Colon (tissue), 2 donors: ENCODE measurements around the gene LEFTY1.
"Not testable (repeated sequence)": the region's sequence is repeated elsewhere in the genome, so short reads cannot be mapped to it uniquely, and the experiment has no call there.

Source experiments
- FAIRE-seq: peaks from 2 replicates; lab custom pipeline; 2012; peaks lifted over from hg19 to GRCh38; lab: Jason Lieb, UNC
- donor health status: control.
- donor health status: control.

Gene LEFTY1

GRCh38 chr1:225888898-225889601, at the start of gene LEFTY1:
TSS of gene LEFTY1 (minus strand) at chr1:225889146. CDS start at chr1:225889066, 80 bp downstream.
- no peak for FAIRE-seq

- FAIRE-seq, result no peak
These were observed 48.4 kb upstream of the LEFTY1 start for GRCh38 chr1:225937048-225937968.

- FAIRE-seq, result no peak
These were observed 47.6 kb upstream of the LEFTY1 start for GRCh38 chr1:225936523-225936922.

GRCh38 chr1:225936086-225936485, 47.1 kb upstream of the LEFTY1 start:
- not testable (repeated sequence) for FAIRE-seq

- FAIRE-seq, result no peak
These were observed 45.8 kb upstream of the LEFTY1 start for GRCh38 chr1:225934711-225935110.

DNA sequence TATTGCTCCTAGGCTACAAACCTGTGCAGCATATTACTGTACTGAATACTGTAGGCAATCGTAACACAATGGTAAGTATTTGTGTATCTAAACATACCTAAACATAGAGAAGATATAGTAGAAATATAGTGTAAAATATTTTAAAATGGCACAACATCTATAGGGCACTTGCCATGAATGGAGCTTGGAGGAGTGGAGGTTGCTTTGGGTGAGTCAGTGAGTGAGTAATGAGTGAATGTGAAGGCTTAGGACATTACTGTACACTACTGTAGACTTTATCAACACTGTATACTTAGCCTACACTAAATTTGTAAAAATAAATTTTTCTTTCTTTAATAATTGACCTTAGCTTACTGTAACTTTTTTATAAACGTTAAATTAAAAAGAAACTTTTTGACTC, 44.1 kb upstream of the LEFTY1 start:
- no peak for FAIRE-seq

DNA sequence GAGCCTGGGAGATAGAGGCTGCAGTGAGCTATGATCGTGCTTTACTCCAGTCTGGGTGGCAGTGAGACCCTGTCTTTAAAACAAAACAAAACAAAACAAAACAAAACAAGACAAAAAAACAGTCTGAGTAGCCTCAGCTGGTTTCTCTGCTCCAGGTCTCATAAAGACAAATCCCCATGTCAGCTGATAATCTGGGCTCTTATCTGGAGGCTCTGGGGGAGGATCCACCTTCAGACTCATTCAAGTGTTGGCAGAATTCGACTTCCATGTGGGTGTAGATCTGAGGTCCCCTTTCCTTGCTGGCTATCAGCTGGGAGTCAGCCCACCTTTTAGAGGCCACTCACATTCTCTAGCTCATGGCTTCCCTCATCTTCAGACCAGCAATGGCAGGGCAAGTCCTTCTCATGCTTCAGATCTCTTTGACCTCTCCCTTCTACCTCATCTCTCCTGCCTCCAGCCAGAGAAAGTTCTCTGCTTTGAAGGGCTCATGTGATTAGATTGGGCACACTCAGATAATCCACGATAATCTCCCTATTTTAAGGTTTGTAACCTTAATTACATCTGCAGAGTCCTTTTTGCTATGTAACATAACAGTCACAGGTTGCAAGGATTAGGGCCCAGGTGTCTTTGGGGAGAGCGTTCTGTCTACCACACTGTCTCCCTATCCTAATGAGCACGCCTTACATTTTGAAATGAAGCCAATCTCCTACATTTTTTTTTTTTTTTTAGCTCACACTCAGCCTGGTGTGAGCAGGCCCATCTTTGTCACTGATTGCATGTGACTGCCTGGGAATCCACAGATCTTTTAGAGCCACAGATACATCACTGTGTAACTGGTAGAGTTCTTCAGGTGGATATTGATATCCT, 42.6 kb upstream of the LEFTY1 start:
- FAIRE-seq, result no peak

DNA sequence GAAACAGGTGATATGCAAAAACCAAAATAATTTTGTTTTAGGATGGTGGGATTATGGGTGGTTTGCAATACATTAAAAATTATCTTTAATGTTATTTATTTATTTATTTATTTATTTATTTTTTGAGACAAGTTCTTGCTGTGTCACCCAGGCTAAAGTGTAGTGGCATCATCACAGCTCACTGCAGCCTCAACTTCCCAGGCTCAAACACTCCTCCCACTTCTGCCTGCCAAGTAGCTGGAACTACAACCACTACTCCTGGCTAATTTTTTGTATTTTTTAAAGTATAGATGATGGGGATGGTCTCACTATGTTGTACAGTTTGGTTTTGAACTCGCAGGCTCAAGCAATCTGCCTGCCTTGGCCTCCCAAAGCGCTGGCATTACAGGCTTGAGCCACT, 41.6 kb upstream of the LEFTY1 start:
- FAIRE-seq, result no peak

- FAIRE-seq, result not testable (repeated sequence)
These were observed 40.5 kb upstream of the LEFTY1 start for GRCh38 chr1:225929462-225929861.

- no peak for FAIRE-seq
These were observed 39.5 kb upstream of the LEFTY1 start for GRCh38 chr1:225928186-225929175.

DNA sequence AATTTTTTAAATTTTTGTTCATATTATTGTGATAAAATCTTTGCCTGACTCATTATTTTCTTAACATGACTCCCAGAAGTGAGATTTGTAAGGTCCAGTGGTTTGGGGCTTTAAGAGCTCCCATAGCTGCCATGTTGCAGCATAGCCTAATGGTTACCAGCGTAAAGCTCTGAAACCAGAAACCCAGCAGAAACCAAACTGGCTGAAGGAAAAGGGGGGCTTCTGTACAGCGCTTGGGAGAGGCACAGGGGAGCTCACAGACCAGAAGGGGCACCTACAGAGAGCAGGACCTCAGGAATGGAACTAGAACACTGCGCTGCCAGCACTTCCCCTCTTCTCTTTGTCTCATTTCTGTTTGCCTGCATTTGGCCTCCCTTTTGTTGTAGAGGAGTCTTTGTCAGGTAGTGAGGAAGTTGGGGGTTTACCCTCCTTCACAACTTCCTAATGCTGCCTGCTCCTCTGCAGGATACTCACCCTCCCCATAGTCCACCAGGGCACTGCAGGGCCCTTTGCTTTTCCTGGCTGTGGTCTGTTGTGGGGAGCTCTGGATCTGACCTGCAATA, 37.7 kb upstream of the LEFTY1 start:
- FAIRE-seq, result no peak

DNA sequence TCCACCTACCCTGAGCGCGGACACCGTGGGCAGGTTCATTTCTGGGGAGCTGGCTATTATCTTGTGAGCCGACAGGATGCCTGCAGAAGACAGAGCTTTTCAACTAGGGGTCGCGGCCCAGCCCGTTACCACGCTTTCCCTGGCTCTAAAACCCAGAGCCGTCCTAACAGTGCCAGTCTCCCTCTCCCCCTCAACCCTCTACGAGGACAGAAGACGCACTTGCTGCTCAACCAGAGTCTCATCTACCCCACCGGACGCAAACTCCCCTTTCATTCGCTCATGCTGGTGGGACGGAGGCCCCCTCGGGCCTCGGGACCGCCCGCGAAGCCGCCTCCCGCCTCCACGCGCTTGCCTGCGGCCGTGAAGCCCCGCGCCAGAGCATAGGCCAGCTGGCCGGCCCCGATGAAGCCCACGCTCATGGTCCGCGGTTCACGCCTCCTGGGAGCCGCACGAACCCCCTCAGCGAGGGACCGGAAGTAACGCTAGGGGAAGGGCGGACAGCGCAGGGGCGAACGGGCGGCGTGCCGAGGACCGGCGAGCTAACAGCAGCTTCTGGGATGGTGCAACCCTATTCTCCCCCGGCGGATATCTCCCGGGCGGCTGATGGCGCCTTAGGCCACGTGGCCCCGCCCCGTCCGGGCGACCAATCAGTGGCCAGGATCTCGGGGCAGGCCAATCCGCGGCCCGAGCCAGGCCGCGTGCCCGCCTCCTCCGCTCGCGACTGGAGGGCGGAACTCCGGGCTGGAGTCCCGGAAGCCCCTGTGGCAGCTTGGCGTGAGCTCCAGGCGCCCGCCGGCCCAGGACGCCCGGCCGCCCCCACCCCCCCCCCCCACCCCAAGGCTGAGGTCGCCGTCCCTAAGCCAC, 35.0 kb upstream of the LEFTY1 start, which contains the start of gene PYCR2:
Gene PYCR2 (minus strand): TSS at position 559 of the 864 bp plus-strand sequence. CDS start 140 bp downstream, at position 419.
- FAIRE-seq, result no peak

- FAIRE-seq, result no peak
These were observed 34.4 kb upstream of the LEFTY1 start for GRCh38 chr1:225923381-225923691.

DNA sequence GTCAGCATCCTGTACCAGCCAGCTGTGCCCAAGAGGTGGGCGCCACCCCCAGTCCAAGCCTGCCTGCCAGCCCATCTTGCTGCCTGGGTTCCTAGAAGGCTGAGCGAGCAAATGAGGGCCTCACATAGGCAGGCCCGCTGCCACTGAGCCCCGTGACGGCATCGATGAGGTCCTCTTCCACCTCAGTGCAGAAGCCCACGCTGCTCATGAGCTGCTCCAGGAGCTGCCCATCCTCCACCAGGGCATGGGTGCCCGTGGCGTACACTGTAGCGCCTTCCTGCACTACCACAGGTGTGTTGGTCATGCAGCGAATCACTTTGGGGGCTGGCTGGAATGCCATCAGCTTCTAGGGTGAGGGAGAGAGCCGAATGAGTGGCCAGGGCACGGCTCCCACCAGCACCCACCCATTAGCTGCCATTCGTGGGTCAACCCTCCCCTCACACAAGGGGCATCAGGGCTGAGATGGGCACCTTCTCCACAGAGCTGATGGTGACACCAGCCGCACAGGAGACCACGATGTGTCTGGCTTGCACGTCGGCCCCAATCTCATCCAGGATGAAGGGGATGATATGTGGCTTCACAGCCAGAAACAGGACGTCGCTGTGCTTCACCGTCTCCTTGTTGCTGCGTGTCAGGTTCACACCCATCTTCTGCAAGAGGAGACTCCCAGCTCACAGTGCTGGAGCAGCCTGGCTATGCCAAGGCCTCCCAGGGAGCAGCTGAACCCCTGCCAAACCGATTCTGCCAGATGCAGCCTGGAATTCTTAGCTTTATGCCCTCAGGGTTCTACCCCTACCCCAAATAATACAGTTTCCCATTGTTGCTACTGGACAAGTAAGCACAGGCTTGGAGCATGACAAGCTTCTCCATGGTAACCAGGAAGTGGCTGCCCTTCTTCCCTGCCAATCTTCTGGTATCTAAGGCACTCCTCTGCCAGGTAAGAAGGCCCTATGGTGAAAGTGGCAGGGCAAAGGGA, 33.1 kb upstream of the LEFTY1 start:
- no peak for FAIRE-seq

DNA sequence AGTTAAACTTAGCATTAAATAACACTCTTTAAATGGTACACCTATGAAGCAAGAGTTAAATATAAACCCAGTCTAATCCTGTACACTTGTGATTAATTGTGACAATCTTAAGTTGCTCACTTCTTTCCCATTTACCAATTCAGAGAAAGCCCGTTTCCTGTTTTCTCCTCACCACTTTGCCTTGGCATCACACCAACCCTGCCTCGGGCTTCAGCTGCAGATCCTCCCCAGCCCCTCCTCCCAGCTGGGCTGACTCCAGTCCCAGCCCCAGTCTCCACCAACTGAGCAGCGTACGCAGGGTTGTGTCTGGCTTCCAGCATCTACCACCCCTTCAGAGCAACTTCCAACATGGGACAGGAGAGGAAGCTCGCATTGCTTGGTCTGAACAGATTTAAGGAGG, 31.0 kb upstream of the LEFTY1 start:
- FAIRE-seq, result no peak

DNA sequence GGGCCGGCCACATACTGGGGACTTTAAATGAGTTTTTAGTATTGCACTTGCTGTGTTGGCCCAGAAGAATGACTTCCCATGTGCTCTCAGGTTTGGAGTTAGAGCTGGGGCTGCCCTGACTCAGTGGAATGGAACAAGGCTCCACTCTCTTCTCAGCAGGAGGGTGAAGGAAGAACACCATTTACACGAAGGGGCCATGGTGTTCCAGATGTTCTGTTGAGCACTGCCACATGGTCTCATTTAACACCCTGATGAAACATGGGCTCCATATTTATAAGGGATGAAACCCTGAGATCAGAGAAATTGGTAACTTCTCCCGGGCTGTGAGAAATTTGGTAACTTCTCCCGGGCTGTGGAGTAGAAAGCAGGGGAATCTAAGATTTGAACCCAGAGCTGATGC, 29.3 kb upstream of the LEFTY1 start:
- FAIRE-seq, result no peak

GRCh38 chr1:225917536-225917935, 28.6 kb upstream of the LEFTY1 start:
- no peak for FAIRE-seq

DNA sequence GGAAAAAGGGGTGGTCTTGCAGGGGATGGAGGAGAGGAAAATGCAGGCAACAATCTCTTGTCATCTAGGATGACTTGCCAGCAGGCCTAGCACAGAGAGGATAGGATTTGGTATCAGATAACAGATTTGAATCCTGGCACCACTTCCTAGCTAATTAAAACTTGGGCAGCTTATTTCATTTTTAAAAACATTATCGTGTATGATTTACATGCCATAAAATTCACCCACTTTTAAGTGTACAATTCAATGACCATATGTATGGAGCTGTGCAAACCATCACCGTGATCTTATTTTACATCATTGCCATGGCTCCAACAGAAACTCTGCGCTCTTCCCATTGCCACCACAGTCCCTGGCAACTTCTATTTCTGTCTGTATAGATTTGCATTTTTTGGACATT, 28.2 kb upstream of the LEFTY1 start:
- no peak for FAIRE-seq
